HCEC 1CT (cell line): ENCODE results near the gene MARK1.
"Not testable (repeated sequence)": the region's sequence is repeated elsewhere in the genome, so short reads cannot be mapped to it uniquely, and the experiment has no call there.

Experiments
- DNase-seq: peaks from one replicate; pipeline ENCODE4 v3.0.0-alpha.2; 2017

Gene MARK1

GRCh38 chr1:220529521-220530020 lies 1.6 kb downstream of the MARK1 start:
- DNase-seq, result no peak

GRCh38 chr1:220533504-220534109 lies 5.7 kb downstream of the MARK1 start:
- DNase-seq, result no peak

- DNase-seq, result no peak
These were observed 17.0 kb downstream of the MARK1 start for GRCh38 chr1:220544901-220545303.

GRCh38 chr1:220550811-220551399 lies 23.0 kb downstream of the MARK1 start:
- no peak for DNase-seq

GRCh38 chr1:220551718-220552117 lies 23.8 kb downstream of the MARK1 start:
- DNase-seq, result no peak

GRCh38 chr1:220552672-220553260 lies 24.8 kb downstream of the MARK1 start:
- no peak for DNase-seq

GRCh38 chr1:220556641-220557040 lies 28.7 kb downstream of the MARK1 start:
- no peak for DNase-seq

- no peak for DNase-seq
These were observed 35.6 kb downstream of the MARK1 start for GRCh38 chr1:220563564-220563963.

- DNase-seq, result no peak
These were observed 36.3 kb downstream of the MARK1 start for GRCh38 chr1:220564216-220564615.

GRCh38 chr1:220565670-220566069 lies 37.7 kb downstream of the MARK1 start:
- no peak for DNase-seq

- DNase-seq, result no peak
These were observed 38.9 kb downstream of the MARK1 start for GRCh38 chr1:220566869-220567268.

- no peak for DNase-seq
These were observed 44.5 kb downstream of the MARK1 start for GRCh38 chr1:220572416-220572815.

- DNase-seq, result no peak
These were observed 45.9 kb downstream of the MARK1 start for GRCh38 chr1:220573836-220574235.

- no peak for DNase-seq
These were observed 48.0 kb downstream of the MARK1 start for GRCh38 chr1:220575718-220576497.

- DNase-seq, result no peak
These were observed 50.0 kb downstream of the MARK1 start for GRCh38 chr1:220577926-220578325.

GRCh38 chr1:220579317-220579716 lies 51.4 kb downstream of the MARK1 start:
- no peak for DNase-seq

- DNase-seq, result no peak
These were observed 64.8 kb downstream of the MARK1 start for GRCh38 chr1:220592714-220593113.

GRCh38 chr1:220594356-220594755 lies 66.4 kb downstream of the MARK1 start:
- no peak for DNase-seq

GRCh38 chr1:220595179-220595578 lies 67.2 kb downstream of the MARK1 start:
- no peak for DNase-seq

- no peak for DNase-seq
These were observed 77.0 kb downstream of the MARK1 start for GRCh38 chr1:220604926-220605325.

GRCh38 chr1:220605651-220606050 lies 77.7 kb downstream of the MARK1 start:
- DNase-seq, result not testable (repeated sequence)

GRCh38 chr1:220611100-220611499 lies 83.2 kb downstream of the MARK1 start:
- not testable (repeated sequence) for DNase-seq

GRCh38 chr1:220616836-220617235 lies 88.9 kb downstream of the MARK1 start:
- DNase-seq, result no peak

- DNase-seq, result no peak
These were observed 100.5 kb downstream of the MARK1 start for GRCh38 chr1:220628431-220628830.
